ENCODE results near the gene PRPF8. TPM values are rescaled to one million over a fixed set of nuclear protein-coding genes. Genes with fewer than 3 reads are reported as not detected.

PRPF8 gene
- total and polyA plus RNA-seq, 2 of the 8 experiments (the other 6 are each of a cell fraction or from before 2014, with no cell fraction given), result 329 to 337 TPM

DNA sequence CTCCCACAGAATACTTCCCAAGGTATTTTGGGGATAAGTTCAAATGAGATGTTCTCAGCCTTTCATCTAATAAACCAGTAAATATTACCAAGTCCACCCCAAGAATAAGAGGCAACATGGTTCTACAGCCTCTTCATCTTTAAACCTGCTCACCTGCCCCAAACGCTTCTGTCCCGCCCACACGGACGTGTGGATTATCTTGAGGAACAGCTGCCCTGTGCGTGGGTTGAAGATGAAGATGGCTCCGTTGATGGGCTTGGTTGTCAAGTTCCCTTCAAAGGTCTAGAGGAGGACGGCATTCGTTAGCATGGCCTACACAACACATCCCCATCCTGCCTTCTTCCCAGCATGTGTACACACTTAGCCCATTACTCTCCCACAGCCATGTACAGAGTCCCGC, 26.6 kb downstream of the PRPF8 start:
- H4K20me1 ChIP-seq (replicated peaks in 1 of 2; ENCODE audit: control insufficient read depth in 1 of 2, insufficient read depth in 2 of 2, low read length in 2 of 2), result peaks cover 11 to 15% of the 10 kb centered on the region in 2 experiments
- H2BK120ac ChIP-seq (replicated peaks; ENCODE audit: low read depth, low read length), result no peak overlapping the region
- H3K79me2 ChIP-seq (ENCODE audit: control insufficient read depth in 1 of 2, insufficient read depth in 2 of 2, low read length in 2 of 2), result no peaks in the 10 kb centered on the region
- H3K9me3 ChIP-seq (ENCODE audit: insufficient read depth in 2 of 2, low read depth in 1 of 2, low read length in 1 of 2), result peaks cover 0 to 2% of the 10 kb centered on the region in 2 experiments; a peak in 1 of 4 replicates
- no peak overlapping the region for H3K27ac ChIP-seq (ENCODE audit: low read depth, low read length)
- H3K18ac ChIP-seq (ENCODE audit: extremely low read depth, low read length), result no peak overlapping the region
- no peak overlapping the region for H2BK12ac ChIP-seq (ENCODE audit: low read depth, low read length)
- CTCF ChIA-PET (ENCODE audit: partially characterized antibody), result interaction anchor here (0.6 to 5.9 kb wide), 4 partner anchors 9 to 1158 kb away, joined by 3 to 60 read pairs (median 6); partner anchors contain the start of gene RILP
- H3K27me3 ChIP-seq (replicated peaks in 1 of 4; ENCODE audit: control insufficient read depth in 3 of 4, extremely low read depth in 1 of 4, insufficient read depth in 3 of 4, low read length in 3 of 4), result no peaks in the 10 kb centered on the region
- WGBS, 2 experiments (ENCODE audit: extremely low coverage in 1 of 2, insufficient coverage in 1 of 2, insufficient read length in 1 of 2, insufficient replicate concordance in 2 of 2, low coverage in 1 of 2, low lambda C conversion rate in 2 of 2, missing lambda C conversion rate in 1 of 2), result 96% methylated on average over 9 of the region's 9 CpGs; no CpG with 5 or more reads in 1 of the 2 experiments
- H3K36me3 ChIP-seq (ENCODE audit: control insufficient read depth in 2 of 4, insufficient read depth in 4 of 4, low read length in 3 of 4), result peaks cover 64 to 95% (median 84%) of the 10 kb centered on the region in 4 experiments
- H3K23me2 ChIP-seq (ENCODE audit: low read depth, low read length), result no peaks in the 10 kb centered on the region
- no peak overlapping the region for H3K23ac ChIP-seq (ENCODE audit: insufficient read length)
- no peak overlapping the region for H3K4me2 ChIP-seq (ENCODE audit: insufficient read depth in 1 of 2, low read depth in 2 of 2, low read length in 2 of 2)
- no peak overlapping the region for H2AFZ ChIP-seq (ENCODE audit: low read length)
- H2AK5ac ChIP-seq (ENCODE audit: low read depth, low read length), result no peak overlapping the region
- no peak overlapping the region for H3K9ac ChIP-seq (replicated peaks in 1 of 4; ENCODE audit: extremely low read depth in 1 of 4, low read depth in 3 of 4, low read length in 3 of 4)
- no peak overlapping the region for H4K8ac ChIP-seq (ENCODE audit: extremely low read depth, insufficient read depth, low read length)
- no peak overlapping the region for H2BK5ac ChIP-seq (ENCODE audit: low read depth, low read length)
- no peak for DNase-seq (ENCODE audit: low read depth in 1 of 2, low spot score in 2 of 2)
- H3K56ac ChIP-seq (replicated peaks; ENCODE audit: insufficient read length, low read depth, low read length), result no peak overlapping the region
- POLR2A ChIA-PET (ENCODE audit: partially characterized antibody), result interaction anchor here (1.3 to 1.9 kb wide), 3 partner anchors 11 to 20 kb away, joined by 3 to 15 read pairs (median 6); no protein-coding TSS in a partner anchor
- H3K4me1 ChIP-seq (replicated peaks in 1 of 4; ENCODE audit: control insufficient read depth in 3 of 4, insufficient read depth in 4 of 4, low read length in 3 of 4), result no peaks in the 10 kb centered on the region
- H3K79me1 ChIP-seq (ENCODE audit: low read depth, low read length), result no peaks in the 10 kb centered on the region; the same call in 1 of the 2 replicates
- no peak overlapping the region for H4K5ac ChIP-seq (ENCODE audit: insufficient read length, low read depth, low read length)
- no peak overlapping the region for H3K4me3 ChIP-seq (ENCODE audit: extremely low read depth in 1 of 4, insufficient read depth in 2 of 4, low read depth in 3 of 4, low read length in 4 of 4)
- H3K14ac ChIP-seq (ENCODE audit: insufficient read length), result no peak overlapping the region
- H2BK20ac ChIP-seq (ENCODE audit: low read length), result no peak overlapping the region
- no peak for FAIRE-seq
- no peak overlapping the region for H2BK15ac ChIP-seq (ENCODE audit: low read length)
- H3K4ac ChIP-seq (replicated peaks; ENCODE audit: insufficient read length, low read depth, low read length), result no peak overlapping the region
- no peak overlapping the region for H4K91ac ChIP-seq (replicated peaks; ENCODE audit: insufficient read length, low read length)
- TF ChIP-seq SUZ12 (IDR thresholded peaks at IDR 0.05; ENCODE audit: low read length) (no peak), POU5F1 (IDR thresholded peaks at IDR 0.05; ENCODE audit: low read depth, low read length) (no peak), NRF1 (IDR thresholded peaks at IDR 0.05; ENCODE audit: low read depth, low read length) (no peak), RFX5 (IDR thresholded peaks at IDR 0.05; ENCODE audit: borderline replicate concordance, low read depth, low read length) (no peak), BRCA1 (IDR thresholded peaks at IDR 0.05; ENCODE audit: low read depth, low read length) (no peak)
